SK-N-SH (cell line): ENCODE results near the gene CDK8.

Source experiments
- CHD2 ChIP-seq: fragments of 150-350 bp; IDR thresholded peaks from 2 replicates; pipeline ENCODE4 v1.6.1; 2018; ENCODE audit warnings: low read length; ENCODE audit not compliant: partially characterized antibody
- CTCF ChIP-seq: fragments of 200-600 bp; sonication (generic); IDR thresholded peaks from 2 replicates; pipeline ENCODE4 v1.6.1; 2017; ENCODE audit warnings: antibody characterized with exemption, mild to moderate bottlenecking, moderate library complexity
- NRF1 ChIP-seq: IDR thresholded peaks from 2 replicates; pipeline ENCODE4 v1.6.1; 2012; ENCODE audit warnings: low read depth, mild to moderate bottlenecking, low read length
- PBX3 ChIP-seq: IDR thresholded peaks from 2 replicates; pipeline ENCODE4; 2012
- SMC3 ChIP-seq: IDR thresholded peaks from 2 replicates; pipeline ENCODE4 v1.6.1; 2012; ENCODE audit warnings: low read depth, low read length, improper control_type of control experiment

DNA sequence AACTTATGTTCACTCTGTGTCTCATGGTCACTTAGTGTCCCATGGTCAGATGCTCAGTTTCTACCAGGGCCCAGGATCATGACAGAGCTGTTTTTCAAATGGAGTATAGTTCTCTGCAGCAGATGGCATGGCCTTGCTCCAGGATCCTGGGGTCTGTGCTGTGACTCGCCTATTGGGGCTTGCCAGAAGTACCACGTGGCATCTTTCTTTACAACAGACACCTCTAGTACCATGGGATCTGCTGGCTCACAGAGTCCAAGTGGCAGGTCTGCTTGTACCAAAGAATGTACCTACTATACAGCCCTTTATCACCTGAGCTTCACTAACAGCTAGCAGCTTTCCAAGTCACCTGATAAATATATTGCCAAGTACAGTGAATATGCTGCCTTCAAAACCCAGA lies 25.8 kb upstream of the CDK8 start:
- TF ChIP-seq CHD2 = no peak
- no peak for TF ChIP-seq PBX3
- no peak for TF ChIP-seq SMC3
- no peak for TF ChIP-seq CTCF
- no peak for TF ChIP-seq NRF1
